Endodermal cell (in vitro differentiated cells): ENCODE measurements around the gene BARHL1. TPM values are rescaled to one million over a fixed set of nuclear protein-coding genes. Genes with fewer than 3 reads are reported as not detected.

Experiments
- DNase-seq: peaks from one replicate; pipeline ENCODE4 v3.0.0-alpha.2; 2017
- H3K27ac ChIP-seq: 2 replicates; pipeline ENCODE4 v1.5.1; 2013; ENCODE audit warnings: mild to moderate bottlenecking, low read depth, low read length, moderate library complexity
- H3K27me3 ChIP-seq: 2 replicates; pipeline ENCODE4 v1.6.1; 2013; ENCODE audit warnings: mild to moderate bottlenecking, low read length, moderate library complexity; ENCODE audit not compliant: insufficient read depth, control insufficient read depth, poor library complexity, severe bottlenecking
- H3K36me3 ChIP-seq: 2 replicates; pipeline ENCODE4 v1.7.0; 2013; ENCODE audit warnings: mild to moderate bottlenecking, low read length, moderate library complexity; ENCODE audit not compliant: control insufficient read depth, insufficient read depth
- H3K4me1 ChIP-seq: one replicate; pipeline ENCODE4 v1.7.0; 2013; ENCODE audit warnings: low read length; ENCODE audit not compliant: control insufficient read depth, insufficient read depth
- H3K4me3 ChIP-seq: 2 replicates; pipeline ENCODE4 v1.5.1; 2013; ENCODE audit warnings: mild to moderate bottlenecking, low read length, moderate library complexity
- H3K9ac ChIP-seq: 2 replicates; pipeline ENCODE4 v1.6.1; 2013; ENCODE audit warnings: mild to moderate bottlenecking, low read length, moderate library complexity; ENCODE audit not compliant: poor library complexity, severe bottlenecking; ENCODE audit errors: extremely low read depth
- H3K9me3 ChIP-seq: 2 replicates; pipeline ENCODE4 v1.6.1; 2013; ENCODE audit warnings: mild to moderate bottlenecking, low read length, moderate library complexity; ENCODE audit not compliant: control insufficient read depth
- H3K27ac Mint-ChIP-seq: 2 replicates; pipeline ENCODE4 v1.8.0; 2020; ENCODE audit warnings: mixed read lengths
- H3K27me3 Mint-ChIP-seq: 2 replicates; pipeline ENCODE4 v1.8.0; 2021; ENCODE audit warnings: mild to moderate bottlenecking, mixed read lengths; ENCODE audit not compliant: insufficient read depth
- H3K36me3 Mint-ChIP-seq: 2 replicates; pipeline ENCODE4 v1.8.0; 2020; ENCODE audit warnings: low read depth, mixed read lengths
- H3K4me1 Mint-ChIP-seq: 2 replicates; pipeline ENCODE4 v1.8.0; 2020; ENCODE audit warnings: mixed read lengths
- H3K4me3 Mint-ChIP-seq: 2 replicates; pipeline ENCODE4 v1.8.0; 2020; ENCODE audit warnings: mild to moderate bottlenecking, moderate library complexity, mixed read lengths
- H3K9me3 Mint-ChIP-seq: 2 replicates; pipeline ENCODE4 v1.8.0; 2020; ENCODE audit warnings: mild to moderate bottlenecking, mixed read lengths
- WGBS, 2 experiments: methylation state at CpG; one replicate each; pipeline versions ENCODE4 v1.1.5 to v1.1.7; 2013; ENCODE audit warnings: missing lambda C conversion rate in 2 of 2, mixed read lengths in 1 of 2; ENCODE audit not compliant: insufficient coverage in 1 of 2, insufficient read length in 1 of 2; 5-methylcytosine and 5-hydroxymethylcytosine counted together
- total RNA-seq, 2 donors: library from RNA; stranded (reverse); fragmentation: NEBNext Ultra II Directional in 1 of 2; extraction: Animal tissue kit (Norgen Biotek cat#: 25700) in 1 of 2; gene quantifications; 2 replicates in 1 of 2; 3 replicates in 1 of 2; pipeline ENCODE4 v1.2.1, GENCODE V29; 2021
- TF ChIP-seq, protein P1 (sequence below): fragments of 200-600 bp; sonication (generic); conservative IDR thresholded peaks from 2 replicates; pipeline ENCODE4 v1.5.0; 2021; ENCODE audit warnings: antibody characterized with exemption, mild to moderate bottlenecking

The BARHL1 gene
- total RNA-seq, 2 donors from 2014 or later = not detected

DNA sequence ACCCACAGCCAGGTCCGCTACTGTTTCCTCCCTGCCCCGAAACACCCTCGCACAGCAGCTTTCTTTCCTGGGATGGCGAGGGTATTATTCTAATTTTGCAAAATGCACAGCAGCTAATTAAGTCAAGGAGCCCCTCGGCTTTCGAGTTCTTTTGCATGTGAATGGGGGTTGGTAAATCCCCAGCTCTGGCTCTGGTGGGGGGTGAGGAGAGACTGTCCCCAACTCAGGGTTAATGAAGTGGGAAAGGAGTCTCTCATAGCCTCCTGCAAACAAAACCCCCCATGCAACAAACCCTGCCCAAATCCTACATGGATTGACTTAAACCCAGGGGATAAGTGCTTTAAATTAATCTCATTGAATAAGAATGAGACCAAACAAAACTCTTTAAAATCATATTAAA, 8.8 kb downstream of the BARHL1 start:
- Histone ChIP-seq H3K4me1 (peaks cover 8% of the 10 kb centered on the region), H3K36me3 (peaks cover 26% of the 10 kb centered on the region), H3K9ac (no peak overlapping the region), H3K27me3 (peaks cover 65% of the 10 kb centered on the region), H3K4me3 (no peak overlapping the region), H3K9me3 (no peaks in the 10 kb centered on the region), H3K27ac (no peak overlapping the region)
- Mint-ChIP-seq H3K27me3 (peaks cover 65% of the 10 kb centered on the region), H3K4me3 (peak overlapping the region; percentile 28), H3K36me3 (peaks cover 20% of the 10 kb centered on the region), H3K9me3 (no peaks in the 10 kb centered on the region), H3K4me1 (peaks cover 28% of the 10 kb centered on the region), H3K27ac (no peak overlapping the region)
- DNase-seq = no peak
- TF ChIP-seq, protein P1, sequence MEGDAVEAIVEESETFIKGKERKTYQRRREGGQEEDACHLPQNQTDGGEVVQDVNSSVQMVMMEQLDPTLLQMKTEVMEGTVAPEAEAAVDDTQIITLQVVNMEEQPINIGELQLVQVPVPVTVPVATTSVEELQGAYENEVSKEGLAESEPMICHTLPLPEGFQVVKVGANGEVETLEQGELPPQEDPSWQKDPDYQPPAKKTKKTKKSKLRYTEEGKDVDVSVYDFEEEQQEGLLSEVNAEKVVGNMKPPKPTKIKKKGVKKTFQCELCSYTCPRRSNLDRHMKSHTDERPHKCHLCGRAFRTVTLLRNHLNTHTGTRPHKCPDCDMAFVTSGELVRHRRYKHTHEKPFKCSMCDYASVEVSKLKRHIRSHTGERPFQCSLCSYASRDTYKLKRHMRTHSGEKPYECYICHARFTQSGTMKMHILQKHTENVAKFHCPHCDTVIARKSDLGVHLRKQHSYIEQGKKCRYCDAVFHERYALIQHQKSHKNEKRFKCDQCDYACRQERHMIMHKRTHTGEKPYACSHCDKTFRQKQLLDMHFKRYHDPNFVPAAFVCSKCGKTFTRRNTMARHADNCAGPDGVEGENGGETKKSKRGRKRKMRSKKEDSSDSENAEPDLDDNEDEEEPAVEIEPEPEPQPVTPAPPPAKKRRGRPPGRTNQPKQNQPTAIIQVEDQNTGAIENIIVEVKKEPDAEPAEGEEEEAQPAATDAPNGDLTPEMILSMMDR = no peak
- 0 to 5% methylated on average over 3 to 5 of the region's 6 CpGs for WGBS, 2 experiments

DNA sequence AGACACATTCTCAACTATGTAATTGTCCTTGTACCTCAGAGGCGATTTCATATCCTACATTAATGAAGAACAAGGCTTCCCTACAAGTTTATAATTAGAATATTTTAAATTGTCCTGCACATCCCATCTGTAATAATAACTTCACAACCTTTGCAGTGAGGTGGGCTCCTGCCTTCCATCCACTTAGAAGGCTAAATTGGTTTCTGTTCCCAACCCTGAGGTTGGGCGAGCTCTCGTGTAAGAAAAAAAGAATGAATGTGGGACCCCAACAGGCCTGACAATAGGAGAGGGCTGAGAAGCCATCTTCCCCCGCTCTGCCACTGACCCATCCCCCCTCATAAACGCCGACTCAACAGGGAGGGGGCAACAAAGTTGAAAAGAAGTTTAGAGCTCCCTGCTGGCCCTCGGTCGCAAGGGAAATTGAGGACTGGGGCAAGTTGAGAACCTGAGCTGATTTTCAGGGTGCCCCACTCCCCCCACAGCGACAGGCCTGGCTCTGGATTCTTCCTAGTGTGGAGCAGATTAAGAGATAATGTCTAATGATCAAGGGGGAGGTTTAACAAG, 9.4 kb downstream of the BARHL1 start:
- DNase-seq = peak; percentile 68
- Histone ChIP-seq H3K9ac (no peak overlapping the region), H3K36me3 (peaks cover 32% of the 10 kb centered on the region)

DNA sequence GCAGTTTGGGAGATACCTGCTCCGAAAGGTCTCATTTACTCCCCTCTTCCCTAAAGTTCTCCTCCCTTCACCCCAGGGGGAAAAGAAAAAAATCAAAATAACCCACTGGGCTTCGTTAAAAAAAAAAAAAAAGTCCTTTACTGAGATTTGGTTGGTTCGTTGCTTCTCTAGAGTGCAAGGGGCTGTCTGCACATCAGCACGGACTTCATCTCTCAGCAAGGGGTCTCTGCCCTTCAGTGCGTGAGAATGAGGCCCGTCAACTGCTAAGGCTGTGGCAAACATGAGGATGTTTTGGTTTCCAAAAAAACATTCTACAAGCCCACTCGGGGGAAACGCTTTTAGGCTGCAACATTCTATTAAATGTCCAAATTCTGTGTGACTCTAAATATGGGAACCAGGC, 10.0 kb downstream of the BARHL1 start:
- H3K4me3 Mint-ChIP-seq = peak overlapping the region; percentile 28
- peaks cover 25% of the 10 kb centered on the region for H3K36me3 Mint-ChIP-seq
- H3K4me1 ChIP-seq = peaks cover 4% of the 10 kb centered on the region
- H3K9me3 Mint-ChIP-seq = no peaks in the 10 kb centered on the region
- H3K27ac Mint-ChIP-seq = no peak overlapping the region
- no peak overlapping the region for H3K9ac ChIP-seq
- TF ChIP-seq, protein P1 = no peak
- peaks cover 53% of the 10 kb centered on the region for H3K27me3 ChIP-seq
- peaks cover 53% of the 10 kb centered on the region for H3K27me3 Mint-ChIP-seq
- no peak for DNase-seq
- H3K9me3 ChIP-seq = no peaks in the 10 kb centered on the region
- H3K4me3 ChIP-seq = no peak overlapping the region
- H3K36me3 ChIP-seq = peaks cover 35% of the 10 kb centered on the region
- peaks cover 27% of the 10 kb centered on the region for H3K4me1 Mint-ChIP-seq
- no peak overlapping the region for H3K27ac ChIP-seq
- 10 to 38% methylated on average over 3 to 8 of the region's 8 CpGs for WGBS, 2 experiments

More for the DNA sequence above, 9.4 kb downstream of the BARHL1 start:
- 6 to 19% methylated on average over 4 to 9 of the region's 9 CpGs for WGBS, 2 experiments
- Histone ChIP-seq H3K27ac (no peak overlapping the region), H3K27me3 (peaks cover 59% of the 10 kb centered on the region), H3K4me1 (peaks cover 7% of the 10 kb centered on the region), H3K4me3 (no peak overlapping the region), H3K9me3 (no peaks in the 10 kb centered on the region)
- Mint-ChIP-seq H3K27ac (no peak overlapping the region), H3K36me3 (peaks cover 25% of the 10 kb centered on the region), H3K4me1 (peaks cover 27% of the 10 kb centered on the region), H3K4me3 (peak overlapping the region; percentile 28), H3K27me3 (peaks cover 59% of the 10 kb centered on the region), H3K9me3 (no peaks in the 10 kb centered on the region)
- TF ChIP-seq, protein P1 = no peak
